Vagina (tissue), 2 donors: ENCODE data around the gene E2F6. TPM values are rescaled to one million over a fixed set of nuclear protein-coding genes. Genes with fewer than 3 reads are reported as not detected.

ENCODE experiments used
- DNase-seq, 2 donors: peaks; one replicate each; pipeline ENCODE4 v3.0.0-alpha.2; 2017; ENCODE audit errors: extremely low spot score in 2 of 2
- H3K27ac ChIP-seq: fragments of 200-600 bp; sonication (generic); one replicate; pipeline ENCODE4 v1.5.1; 2019
- H3K27me3 ChIP-seq: fragments of 200-600 bp; sonication (generic); one replicate; pipeline ENCODE4 v1.5.1; 2019
- H3K36me3 ChIP-seq, 2 donors: fragments of 200-600 bp; sonication (generic); one replicate each; pipeline ENCODE4 v1.5.1; 2017 to 2019
- H3K4me1 ChIP-seq: fragments of 200-600 bp; sonication (generic); one replicate; pipeline ENCODE4 v1.5.1; 2019
- H3K4me3 ChIP-seq, 2 donors: fragments of 200-600 bp; sonication (generic); 1 replicate in 1 of 2; 2 replicates in 1 of 2; pipeline ENCODE4 v1.5.1; 2016 to 2019
- H3K9me3 ChIP-seq: fragments of 200-600 bp; sonication (generic); one replicate; pipeline ENCODE4 v1.5.1; 2019
- POLR2A ChIP-seq, 2 donors: fragments of 450-650 bp; IDR thresholded peaks; one replicate each; pipeline ENCODE4 v1.6.1; 2017; ENCODE audit warnings: antibody characterized with exemption in 2 of 2, mild to moderate bottlenecking in 2 of 2, moderate library complexity in 2 of 2
- POLR2AphosphoS5 ChIP-seq, 2 donors: sonication (generic); formaldehyde crosslinking; IDR thresholded peaks; one replicate each; pipeline ENCODE4 v1.9.0; 2017; ENCODE audit warnings: antibody characterized with exemption in 2 of 2, mild to moderate bottlenecking in 2 of 2, low read depth in 1 of 2; ENCODE audit not compliant: insufficient read depth in 1 of 2
- intact Hi-C: fragments of 100-400 bp; cut with DNase I; formaldehyde crosslinking; loops from one replicate; pipeline ENCODE4 v1.15.1; 2023
- total RNA-seq: library from RNA; depleted of rRNA; stranded (reverse); fragments of >200 nt; gene quantifications from one replicate; pipeline ENCODE4 v1.2.3, GENCODE V29; 2016
- TF ChIP-seq, protein P1 (sequence below), 3 experiments: fragments of 450-650 bp in 2 of 3; fragments of 200-600 bp in 1 of 3; sonication (generic) in 1 of 3; IDR thresholded peaks; one replicate each; pipeline ENCODE4 v1.5.1; 2017 to 2019; ENCODE audit warnings: antibody characterized with exemption in 3 of 3, mild to moderate bottlenecking in 2 of 3, moderate library complexity in 2 of 3

The E2F6 gene
- total RNA-seq, 1 donor from 2014 or later, result 9.1 TPM

- intact Hi-C loops, result loop anchor here (5.0 kb wide), 1 partner anchor 175 kb away; no protein-coding TSS in a partner anchor
- Histone ChIP-seq H3K4me1 (peaks cover 8% of the 10 kb centered on the region), H3K4me3 (peak overlapping the region in 1 of 2 donors; percentile 14), H3K9me3 (no peaks in the 10 kb centered on the region), H3K27me3 (no peaks in the 10 kb centered on the region), H3K27ac (no peak overlapping the region), H3K36me3 (no peaks in the 10 kb centered on the region)
- no peak for DNase-seq
- TF ChIP-seq, protein P1, sequence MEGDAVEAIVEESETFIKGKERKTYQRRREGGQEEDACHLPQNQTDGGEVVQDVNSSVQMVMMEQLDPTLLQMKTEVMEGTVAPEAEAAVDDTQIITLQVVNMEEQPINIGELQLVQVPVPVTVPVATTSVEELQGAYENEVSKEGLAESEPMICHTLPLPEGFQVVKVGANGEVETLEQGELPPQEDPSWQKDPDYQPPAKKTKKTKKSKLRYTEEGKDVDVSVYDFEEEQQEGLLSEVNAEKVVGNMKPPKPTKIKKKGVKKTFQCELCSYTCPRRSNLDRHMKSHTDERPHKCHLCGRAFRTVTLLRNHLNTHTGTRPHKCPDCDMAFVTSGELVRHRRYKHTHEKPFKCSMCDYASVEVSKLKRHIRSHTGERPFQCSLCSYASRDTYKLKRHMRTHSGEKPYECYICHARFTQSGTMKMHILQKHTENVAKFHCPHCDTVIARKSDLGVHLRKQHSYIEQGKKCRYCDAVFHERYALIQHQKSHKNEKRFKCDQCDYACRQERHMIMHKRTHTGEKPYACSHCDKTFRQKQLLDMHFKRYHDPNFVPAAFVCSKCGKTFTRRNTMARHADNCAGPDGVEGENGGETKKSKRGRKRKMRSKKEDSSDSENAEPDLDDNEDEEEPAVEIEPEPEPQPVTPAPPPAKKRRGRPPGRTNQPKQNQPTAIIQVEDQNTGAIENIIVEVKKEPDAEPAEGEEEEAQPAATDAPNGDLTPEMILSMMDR (IDR thresholded peaks at IDR 0.05), result peak; percentile 48 to 72 (median 49)
- TF ChIP-seq POLR2AphosphoS5 (IDR thresholded peaks at IDR 0.05; ENCODE audit: insufficient read depth in 1 of 2, low read depth in 1 of 2), result no peak
Observed at GRCh38 chr2:11411768-11412448, 54.1 kb downstream of the E2F6 start.

GRCh38 chr2:11411244-11411643 is 54.7 kb downstream of the E2F6 start:
- no peak for DNase-seq
- H3K4me1 ChIP-seq, result peaks cover 8% of the 10 kb centered on the region
- no peak overlapping the region for H3K27ac ChIP-seq
- intact Hi-C loops, result loop anchor here (5.0 kb wide), 1 partner anchor 174 kb away; no protein-coding TSS in a partner anchor
- H3K27me3 ChIP-seq, result no peaks in the 10 kb centered on the region
- no peaks in the 10 kb centered on the region for H3K9me3 ChIP-seq
- no peak overlapping the region for H3K4me3 ChIP-seq
- TF ChIP-seq POLR2AphosphoS5 (IDR thresholded peaks at IDR 0.05; ENCODE audit: insufficient read depth in 1 of 2, low read depth in 1 of 2) (no peak), POLR2A (IDR thresholded peaks at IDR 0.05) (no peak)
- TF ChIP-seq, protein P1 (IDR thresholded peaks at IDR 0.05), result no peak
- H3K36me3 ChIP-seq, result no peaks in the 10 kb centered on the region

GRCh38 chr2:11410101-11410500 is 55.9 kb downstream of the E2F6 start:
- H3K4me1 ChIP-seq, result peaks cover 8% of the 10 kb centered on the region
- intact Hi-C loops, result loop anchor here (5.0 kb wide), 1 partner anchor 173 kb away; no protein-coding TSS in a partner anchor
- no peaks in the 10 kb centered on the region for H3K36me3 ChIP-seq
- H3K27ac ChIP-seq, result no peak overlapping the region
- H3K9me3 ChIP-seq, result no peaks in the 10 kb centered on the region
- TF ChIP-seq POLR2A (IDR thresholded peaks at IDR 0.05), result no peak
- no peak for TF ChIP-seq POLR2AphosphoS5 (IDR thresholded peaks at IDR 0.05; ENCODE audit: insufficient read depth in 1 of 2, low read depth in 1 of 2)
- TF ChIP-seq, protein P1 (IDR thresholded peaks at IDR 0.05), result no peak
- no peak overlapping the region for H3K4me3 ChIP-seq
- DNase-seq, result no peak
- H3K27me3 ChIP-seq, result no peaks in the 10 kb centered on the region

DNA sequence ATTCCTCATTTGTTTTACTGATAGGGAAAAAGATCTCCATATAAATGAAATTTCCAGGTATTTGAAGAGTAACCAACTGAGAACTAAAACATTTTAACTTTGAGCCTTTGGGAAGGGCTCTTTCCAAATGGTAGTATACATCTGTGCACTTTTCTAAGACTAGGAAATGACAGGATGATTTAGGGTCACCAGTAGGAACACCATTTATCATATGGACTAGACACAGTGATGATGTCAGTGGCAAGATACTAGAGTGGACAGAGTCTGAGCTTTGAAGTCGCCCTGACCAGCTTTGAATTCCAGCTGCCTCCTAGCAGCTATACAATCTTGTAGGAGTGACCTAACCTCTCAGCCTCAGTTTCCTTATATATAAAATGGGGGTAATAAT is 56.4 kb downstream of the E2F6 start:
- intact Hi-C loops, result loop anchor here (5.0 kb wide), 2 partner anchors 67 to 277 kb away; partner anchors contain the start of gene ROCK2
- Histone ChIP-seq H3K36me3 (no peaks in the 10 kb centered on the region), H3K9me3 (no peaks in the 10 kb centered on the region), H3K27me3 (no peaks in the 10 kb centered on the region), H3K4me3 (no peak overlapping the region), H3K4me1 (peaks cover 8% of the 10 kb centered on the region), H3K27ac (no peak overlapping the region)
- DNase-seq, result no peak
- TF ChIP-seq POLR2A (IDR thresholded peaks at IDR 0.05) (no peak), POLR2AphosphoS5 (IDR thresholded peaks at IDR 0.05; ENCODE audit: insufficient read depth in 1 of 2, low read depth in 1 of 2) (no peak)
- TF ChIP-seq, protein P1 (IDR thresholded peaks at IDR 0.05), result no peak

GRCh38 chr2:11408959-11409571 is 56.9 kb downstream of the E2F6 start:
- intact Hi-C loops, result loop anchor here (5.0 kb wide), 2 partner anchors 67 to 277 kb away; partner anchors contain the start of gene ROCK2
- Histone ChIP-seq H3K4me3 (no peak overlapping the region), H3K27me3 (no peaks in the 10 kb centered on the region), H3K27ac (no peak overlapping the region), H3K9me3 (no peaks in the 10 kb centered on the region), H3K36me3 (no peaks in the 10 kb centered on the region), H3K4me1 (peaks cover 8% of the 10 kb centered on the region)
- TF ChIP-seq POLR2AphosphoS5 (IDR thresholded peaks at IDR 0.05; ENCODE audit: insufficient read depth in 1 of 2, low read depth in 1 of 2) (no peak), POLR2A (IDR thresholded peaks at IDR 0.05) (no peak)
- TF ChIP-seq, protein P1 (IDR thresholded peaks at IDR 0.05), result no peak
- DNase-seq, result no peak
